ENCODE results near the gene MAP6. TPM values are rescaled to one million over a fixed set of nuclear protein-coding genes. Genes with fewer than 3 reads are reported as not detected.

MAP6 gene
- total and polyA plus RNA-seq, 9 of the 15 experiments (the other 6 are each of a cell fraction or from before 2014, with no cell fraction given), result not detected

DNA sequence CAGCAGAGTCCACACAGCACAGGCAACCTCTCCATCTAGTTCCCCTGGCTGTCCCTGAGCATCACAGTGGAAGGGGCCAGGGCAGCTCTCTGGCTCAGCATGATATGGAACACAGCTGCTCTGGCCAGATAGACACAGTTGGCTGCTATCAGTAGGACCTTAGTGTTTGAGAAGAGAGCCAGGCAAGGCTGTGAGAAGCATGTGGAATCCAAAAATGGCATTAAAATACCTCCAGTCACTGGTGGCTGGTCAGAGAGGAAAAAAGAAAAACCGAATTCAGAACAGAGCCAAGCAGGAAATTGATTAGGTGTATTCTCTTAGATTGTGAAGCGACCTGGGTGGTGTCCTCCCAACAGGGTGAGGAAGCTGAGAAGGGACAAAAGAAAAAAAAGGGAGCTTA lies 78.9 kb downstream of the MAP6 start (continued):
- TF ChIP-seq JUN (IDR thresholded peaks at IDR 0.05; ENCODE audit: borderline replicate concordance, low read depth, low read length) (peak; percentile 10; the same call in 1 of the 2 replicates), JUN (CRISPR knock-in tag; IDR thresholded peaks at IDR 0.05; ENCODE audit: borderline replicate concordance) (no peak), TAF9B (IDR thresholded peaks at IDR 0.05; ENCODE audit: partially characterized antibody) (no peak), PYGO2 (tag; IDR thresholded peaks at IDR 0.05) (no peak), ZFP1 (CRISPR knock-in tag; IDR thresholded peaks at IDR 0.05) (no peak), SNRNP70 (optimal IDR thresholded peaks at IDR 0.05; ENCODE audit: low read depth, low read length) (no peak), KLF1 (tag; IDR thresholded peaks at IDR 0.05) (no peak), GABPA (tag; conservative IDR thresholded peaks at IDR 0.05; ENCODE audit: low read depth) (no peak), TOE1 (IDR thresholded peaks at IDR 0.05; ENCODE audit: borderline replicate concordance) (peak; percentile 49; the same call in 1 of the 2 replicates), TOE1 (CRISPR knock-in tag; IDR thresholded peaks at IDR 0.05; ENCODE audit: borderline replicate concordance, low read depth) (no peak), ATF7 (IDR thresholded peaks at IDR 0.05) (peak; percentile 51; the same call in 1 of the 2 replicates), MNT (conservative IDR thresholded peaks at IDR 0.05) (peak in 1 of 2 experiments; percentile 58; a peak in 1 of 4 replicates), SREBF1 (IDR thresholded peaks at IDR 0.05; ENCODE audit: borderline replicate concordance, low read depth, low read length) (no peak), BRD4 (IDR thresholded peaks at IDR 0.05) (no peak), HNRNPH1 (optimal IDR thresholded peaks at IDR 0.05; ENCODE audit: low read depth, low read length) (no peak), ZNF212 (CRISPR knock-in tag; IDR thresholded peaks at IDR 0.05) (no peak), NFXL1 (CRISPR knock-in tag; IDR thresholded peaks at IDR 0.05) (no peak)
- TF ChIP-seq, protein P1, sequence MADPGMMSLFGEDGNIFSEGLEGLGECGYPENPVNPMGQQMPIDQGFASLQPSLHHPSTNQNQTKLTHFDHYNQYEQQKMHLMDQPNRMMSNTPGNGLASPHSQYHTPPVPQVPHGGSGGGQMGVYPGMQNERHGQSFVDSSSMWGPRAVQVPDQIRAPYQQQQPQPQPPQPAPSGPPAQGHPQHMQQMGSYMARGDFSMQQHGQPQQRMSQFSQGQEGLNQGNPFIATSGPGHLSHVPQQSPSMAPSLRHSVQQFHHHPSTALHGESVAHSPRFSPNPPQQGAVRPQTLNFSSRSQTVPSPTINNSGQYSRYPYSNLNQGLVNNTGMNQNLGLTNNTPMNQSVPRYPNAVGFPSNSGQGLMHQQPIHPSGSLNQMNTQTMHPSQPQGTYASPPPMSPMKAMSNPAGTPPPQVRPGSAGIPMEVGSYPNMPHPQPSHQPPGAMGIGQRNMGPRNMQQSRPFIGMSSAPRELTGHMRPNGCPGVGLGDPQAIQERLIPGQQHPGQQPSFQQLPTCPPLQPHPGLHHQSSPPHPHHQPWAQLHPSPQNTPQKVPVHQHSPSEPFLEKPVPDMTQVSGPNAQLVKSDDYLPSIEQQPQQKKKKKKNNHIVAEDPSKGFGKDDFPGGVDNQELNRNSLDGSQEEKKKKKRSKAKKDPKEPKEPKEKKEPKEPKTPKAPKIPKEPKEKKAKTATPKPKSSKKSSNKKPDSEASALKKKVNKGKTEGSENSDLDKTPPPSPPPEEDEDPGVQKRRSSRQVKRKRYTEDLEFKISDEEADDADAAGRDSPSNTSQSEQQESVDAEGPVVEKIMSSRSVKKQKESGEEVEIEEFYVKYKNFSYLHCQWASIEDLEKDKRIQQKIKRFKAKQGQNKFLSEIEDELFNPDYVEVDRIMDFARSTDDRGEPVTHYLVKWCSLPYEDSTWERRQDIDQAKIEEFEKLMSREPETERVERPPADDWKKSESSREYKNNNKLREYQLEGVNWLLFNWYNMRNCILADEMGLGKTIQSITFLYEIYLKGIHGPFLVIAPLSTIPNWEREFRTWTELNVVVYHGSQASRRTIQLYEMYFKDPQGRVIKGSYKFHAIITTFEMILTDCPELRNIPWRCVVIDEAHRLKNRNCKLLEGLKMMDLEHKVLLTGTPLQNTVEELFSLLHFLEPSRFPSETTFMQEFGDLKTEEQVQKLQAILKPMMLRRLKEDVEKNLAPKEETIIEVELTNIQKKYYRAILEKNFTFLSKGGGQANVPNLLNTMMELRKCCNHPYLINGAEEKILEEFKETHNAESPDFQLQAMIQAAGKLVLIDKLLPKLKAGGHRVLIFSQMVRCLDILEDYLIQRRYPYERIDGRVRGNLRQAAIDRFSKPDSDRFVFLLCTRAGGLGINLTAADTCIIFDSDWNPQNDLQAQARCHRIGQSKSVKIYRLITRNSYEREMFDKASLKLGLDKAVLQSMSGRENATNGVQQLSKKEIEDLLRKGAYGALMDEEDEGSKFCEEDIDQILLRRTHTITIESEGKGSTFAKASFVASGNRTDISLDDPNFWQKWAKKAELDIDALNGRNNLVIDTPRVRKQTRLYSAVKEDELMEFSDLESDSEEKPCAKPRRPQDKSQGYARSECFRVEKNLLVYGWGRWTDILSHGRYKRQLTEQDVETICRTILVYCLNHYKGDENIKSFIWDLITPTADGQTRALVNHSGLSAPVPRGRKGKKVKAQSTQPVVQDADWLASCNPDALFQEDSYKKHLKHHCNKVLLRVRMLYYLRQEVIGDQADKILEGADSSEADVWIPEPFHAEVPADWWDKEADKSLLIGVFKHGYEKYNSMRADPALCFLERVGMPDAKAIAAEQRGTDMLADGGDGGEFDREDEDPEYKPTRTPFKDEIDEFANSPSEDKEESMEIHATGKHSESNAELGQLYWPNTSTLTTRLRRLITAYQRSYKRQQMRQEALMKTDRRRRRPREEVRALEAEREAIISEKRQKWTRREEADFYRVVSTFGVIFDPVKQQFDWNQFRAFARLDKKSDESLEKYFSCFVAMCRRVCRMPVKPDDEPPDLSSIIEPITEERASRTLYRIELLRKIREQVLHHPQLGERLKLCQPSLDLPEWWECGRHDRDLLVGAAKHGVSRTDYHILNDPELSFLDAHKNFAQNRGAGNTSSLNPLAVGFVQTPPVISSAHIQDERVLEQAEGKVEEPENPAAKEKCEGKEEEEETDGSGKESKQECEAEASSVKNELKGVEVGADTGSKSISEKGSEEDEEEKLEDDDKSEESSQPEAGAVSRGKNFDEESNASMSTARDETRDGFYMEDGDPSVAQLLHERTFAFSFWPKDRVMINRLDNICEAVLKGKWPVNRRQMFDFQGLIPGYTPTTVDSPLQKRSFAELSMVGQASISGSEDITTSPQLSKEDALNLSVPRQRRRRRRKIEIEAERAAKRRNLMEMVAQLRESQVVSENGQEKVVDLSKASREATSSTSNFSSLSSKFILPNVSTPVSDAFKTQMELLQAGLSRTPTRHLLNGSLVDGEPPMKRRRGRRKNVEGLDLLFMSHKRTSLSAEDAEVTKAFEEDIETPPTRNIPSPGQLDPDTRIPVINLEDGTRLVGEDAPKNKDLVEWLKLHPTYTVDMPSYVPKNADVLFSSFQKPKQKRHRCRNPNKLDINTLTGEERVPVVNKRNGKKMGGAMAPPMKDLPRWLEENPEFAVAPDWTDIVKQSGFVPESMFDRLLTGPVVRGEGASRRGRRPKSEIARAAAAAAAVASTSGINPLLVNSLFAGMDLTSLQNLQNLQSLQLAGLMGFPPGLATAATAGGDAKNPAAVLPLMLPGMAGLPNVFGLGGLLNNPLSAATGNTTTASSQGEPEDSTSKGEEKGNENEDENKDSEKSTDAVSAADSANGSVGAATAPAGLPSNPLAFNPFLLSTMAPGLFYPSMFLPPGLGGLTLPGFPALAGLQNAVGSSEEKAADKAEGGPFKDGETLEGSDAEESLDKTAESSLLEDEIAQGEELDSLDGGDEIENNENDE (IDR thresholded peaks at IDR 0.05; ENCODE audit: low read depth, low read length), result no peak

Measured in K562 (cell line).